Heart right ventricle (tissue), 16 donors: Measurements from ENCODE around the gene CHN2. TPM values are rescaled to one million over a fixed set of nuclear protein-coding genes. Genes with fewer than 3 reads are reported as not detected.
A peak's percentile ranks its signal among the peaks of the same experiment; 100 is the strongest.

Experiments
- ATAC-seq, 8 donors: fragments of 200-7000 bp; cut with Tn5 transposase; one replicate each; pipeline ENCODE4 v1.9.1; 2020; ENCODE audit warnings: mild to moderate bottlenecking in 8 of 8, moderate library complexity in 8 of 8, moderate number of reproducible peaks in 1 of 8
- DNase-seq, 2 donors: peaks; one replicate each; pipeline ENCODE4 v3.0.0-alpha.2; 2020
- H3K27ac ChIP-seq, 10 donors: fragments of 200-600 bp; sonication (generic) in 2 of 10; one replicate each; pipeline versions ENCODE4 v1.5.0 to v1.8.0; 2020 to 2022; ENCODE audit warnings: mild to moderate bottlenecking in 3 of 10
- H3K27me3 ChIP-seq, 7 donors: fragments of 200-600 bp; one replicate each; pipeline ENCODE4 v1.8.0; 2021 to 2022; ENCODE audit warnings: mild to moderate bottlenecking in 2 of 7
- H3K36me3 ChIP-seq, 9 donors: fragments of 200-600 bp; sonication (generic) in 1 of 9; one replicate each; pipeline versions ENCODE4 v1.5.0 to v1.8.0; 2020 to 2022; ENCODE audit warnings: mild to moderate bottlenecking in 2 of 9
- H3K4me1 ChIP-seq, 9 donors: fragments of 200-600 bp; sonication (generic) in 1 of 9; one replicate each; pipeline versions ENCODE4 v1.5.0 to v1.8.0; 2020 to 2022; ENCODE audit warnings: mild to moderate bottlenecking in 4 of 9
- H3K4me3 ChIP-seq, 10 donors: fragments of 200-600 bp; sonication (generic) in 2 of 10; one replicate each; pipeline versions ENCODE4 v1.5.0 to v1.8.0; 2020 to 2022; ENCODE audit warnings: mild to moderate bottlenecking in 7 of 10, moderate library complexity in 2 of 10
- H3K9me3 ChIP-seq, 11 donors: fragments of 200-600 bp in 10 of 11; sonication (generic) in 2 of 11; one replicate each; pipeline versions ENCODE4 v1.5.0 to v1.8.0; 2013 to 2022; ENCODE audit warnings: mild to moderate bottlenecking in 2 of 11, control low read depth in 1 of 11, moderate library complexity in 1 of 11
- CTCF ChIP-seq, 9 donors: fragments of 200-600 bp; sonication (generic) in 2 of 9; IDR thresholded peaks; one replicate each; pipeline versions ENCODE4 v1.5.0 to v1.8.0; 2021 to 2022; ENCODE audit warnings: antibody characterized with exemption in 9 of 9, mild to moderate bottlenecking in 5 of 9, moderate library complexity in 1 of 9
- WGBS, 2 donors: extraction: QIAGEN DNeasy Blood & Tissue Kit; methylation state at CpG; one replicate each; pipeline ENCODE4 v1.1.7; 2013; ENCODE audit warnings: inconsistent platforms in 1 of 2; 5-methylcytosine and 5-hydroxymethylcytosine counted together
- intact Hi-C, 10 donors: fragments of 100-400 bp; cut with DNase I; formaldehyde crosslinking; loops; one replicate each; pipeline versions ENCODE4 v1.11.1 to v1.14.2; 2022
- polyA plus RNA-seq, 2 donors: library from polyadenylated mRNA; stranded (reverse); fragments of 200-250 nt; gene quantifications; one replicate each; pipeline ENCODE4 v1.2.3, GENCODE V29; 2013
- total RNA-seq, 10 donors: library from RNA; stranded (reverse); fragmentation: NEBNext Ultra II Directional in 3 of 10; extraction: Animal tissue kit (Norgen Biotek cat#: 25700) in 3 of 10; gene quantifications; one replicate each; pipeline versions ENCODE4 v1.2.1 to v1.2.4, GENCODE V29; 2021 to 2023
- donor health status: Arrhythmogenic right ventricular cardiomyopathy.
- donor health status: ischemic (EF 13 %, LVEDD 7.1; RV severe dilation, severe dysfunction).
- donor health status: healthy with polysubstance abuse.
- donor health status: DM: no; HTN: yes; CAD: no.
- donor health status: DM: no; HTN: no; CAD: no.
- donor health status: ischemic (EF 25% LVEDD 6.9; RV normal size, moderate dysfunction).
- donor health status: ischemic (EF 25% LVEDD 5.7; RV mildly dilated, moderate dysfunction).
- donor health status: healthy.
- donor health status: DM: yes; HTN: yes; CAD: no.
- donor health status: Ischemic cardiomyopathy.
- donor health status: ischemic (EF 35%, LVEDD 5.7; RV mildly dilated, moderate dysfunction).
- donor health status: nonischemic (EF 11% LVEDD 7.7; RV severe dilation, severe dysfunction).
- donor health status: DM: yes; HTN: yes; CAD: no.
- donor health status: PGD.
- donor health status: ischemic (EF 29% LVEDD 5.4; RV normal size, mild dysfunction).
- donor health status: nonischemic (EF 23%, LVEDD 6.1; RV moderate dilation, normal function).

CHN2 gene
- total and polyA plus RNA-seq, 12 donors = 5.9 to 54.9 (median 22.6) TPM

GRCh38 chr7:29192323-29192722, 2.3 kb upstream of the CHN2 start:
- DNase-seq (no peak), ATAC-seq (no peak)
- Histone ChIP-seq H3K27ac (no peak overlapping the region), H3K4me1 (peaks cover 0 to 42% (median 16%) of the 10 kb centered on the region in 9 donors), H3K36me3 (no peaks in the 10 kb centered on the region), H3K4me3 (no peak overlapping the region), H3K27me3 (peaks cover 0 to 49% (median 6%) of the 10 kb centered on the region in 7 donors), H3K9me3 (no peaks in the 10 kb centered on the region)
- no peak for TF ChIP-seq CTCF (IDR thresholded peaks at IDR 0.05)
- WGBS, 2 donors = 91 to 92% methylated on average over 1 of the region's 1 CpG
- intact Hi-C loops = loop anchor here in 8 of 10 donors (5.0 to 10.0 kb wide), 7 partner anchors 78 to 268 kb away; no protein-coding TSS in a partner anchor

- H3K36me3 ChIP-seq = no peaks in the 10 kb centered on the region
- no peak for TF ChIP-seq CTCF (IDR thresholded peaks at IDR 0.05)
- no peaks in the 10 kb centered on the region for H3K9me3 ChIP-seq
- DNase-seq (no peak), ATAC-seq (no peak)
- peaks cover 0 to 49% (median 8%) of the 10 kb centered on the region in 7 donors for H3K27me3 ChIP-seq
- peaks cover 0 to 42% (median 16%) of the 10 kb centered on the region in 9 donors for H3K4me1 ChIP-seq
- 90 to 94% methylated on average over 8 of the region's 8 CpGs for WGBS, 2 donors
- intact Hi-C loops = loop anchor here in 8 of 10 donors (5.0 to 10.0 kb wide), 7 partner anchors 78 to 268 kb away; no protein-coding TSS in a partner anchor
- no peak overlapping the region for H3K27ac ChIP-seq
- H3K4me3 ChIP-seq = no peak overlapping the region
These were observed 1.8 kb upstream of the CHN2 start for GRCh38 chr7:29192811-29193210.

- peaks cover 0 to 49% (median 8%) of the 10 kb centered on the region in 7 donors for H3K27me3 ChIP-seq
- H3K36me3 ChIP-seq = no peaks in the 10 kb centered on the region
- H3K27ac ChIP-seq = peak overlapping the region in 1 of 10 donors; percentile 61
- H3K9me3 ChIP-seq = no peaks in the 10 kb centered on the region
- no peak for DNase-seq
- TF ChIP-seq CTCF (IDR thresholded peaks at IDR 0.05) = no peak
- ATAC-seq = peak in 4 of 8 donors; percentile 5 to 23 (median 14)
- intact Hi-C loops = loop anchor here in 8 of 10 donors (5.0 to 10.0 kb wide), 7 partner anchors 79 to 269 kb away; no protein-coding TSS in a partner anchor
- peak overlapping the region in 9 of 10 donors; percentile 52 to 82 (median 75) for H3K4me3 ChIP-seq
- H3K4me1 ChIP-seq = peaks cover 0 to 42% (median 16%) of the 10 kb centered on the region in 9 donors
- WGBS, 2 donors = 37% methylated on average over 26 of the region's 26 CpGs
These were observed 1.0 kb upstream of the CHN2 start for GRCh38 chr7:29193316-29194205.

- Histone ChIP-seq H3K27me3 (peaks cover 0 to 49% (median 8%) of the 10 kb centered on the region in 7 donors), H3K36me3 (no peaks in the 10 kb centered on the region), H3K27ac (peak overlapping the region in 6 of 10 donors; percentile 5 to 68 (median 52)), H3K4me3 (peak overlapping the region; percentile 52 to 82 (median 76)), H3K4me1 (peaks cover 0 to 42% (median 16%) of the 10 kb centered on the region in 9 donors), H3K9me3 (no peaks in the 10 kb centered on the region)
- DNase-seq (peak in 1 of 2 donors; percentile 25), ATAC-seq (peak in 7 of 8 donors; percentile 7 to 71 (median 29))
- intact Hi-C loops = loop anchor here in 8 of 10 donors (5.0 to 10.0 kb wide), 7 partner anchors 79 to 269 kb away; no protein-coding TSS in a partner anchor
- TF ChIP-seq CTCF (IDR thresholded peaks at IDR 0.05) = no peak
- WGBS, 2 donors = 1 to 2% methylated on average over 32 to 39 of the region's 40 CpGs
These were observed 375 bp upstream of the CHN2 start for GRCh38 chr7:29194206-29194593.
